HEK293 (cell line): ENCODE results near the gene KPNA2.

ENCODE experiments used
- CTCF ChIA-PET: fragments of 350-600 bp; formaldehyde crosslinking; extraction: SDS; loops from one replicate; lab custom pipeline; 2021; ENCODE audit warnings: antibody characterized with exemption; lab: Yijun Ruan, JAX
- POLR2A ChIA-PET: fragments of 300-600 bp; formaldehyde crosslinking; extraction: SDS; loops from one replicate; lab custom pipeline; 2020; ENCODE audit warnings: antibody characterized with exemption, inconsistent platforms; lab: Yijun Ruan, JAX
- H3K27ac ChIP-seq: fragments of 200-500 bp; sonication (Bioruptor generic); 2 replicates; pipeline ENCODE4 v1.5.1; 2014; ENCODE audit warnings: low read depth, low read length, control low read depth, inconsistent platforms; ENCODE audit errors: extremely low read depth
- H3K36me3 ChIP-seq, 2 experiments: fragments of 200-500 bp in 1 of 2; sonication (Bioruptor generic) in 1 of 2; 1 replicate in 1 of 2; 2 replicates in 1 of 2; pipeline ENCODE4 v1.5.1; 2014 to 2017; ENCODE audit warnings: inconsistent platforms in 2 of 2, low read length in 2 of 2; ENCODE audit not compliant: control insufficient read depth in 2 of 2, insufficient read depth in 1 of 2
- H3K4me1 ChIP-seq: fragments of 200-500 bp; sonication (Bioruptor generic); 2 replicates; pipeline ENCODE4 v1.5.1; 2014; ENCODE audit warnings: mild to moderate bottlenecking, low read length, inconsistent platforms; ENCODE audit not compliant: control insufficient read depth, insufficient read depth
- H3K4me3 ChIP-seq: 2 replicates; pipeline ENCODE4 v1.5.1; 2011; ENCODE audit warnings: low read depth, mild to moderate bottlenecking, control low read depth, low read length, moderate library complexity
- H3K9me3 ChIP-seq: fragments of 200-500 bp; sonication (Bioruptor generic); 2 replicates; pipeline ENCODE4 v1.5.1; 2014; ENCODE audit warnings: low read depth, low read length, inconsistent platforms; ENCODE audit not compliant: control insufficient read depth, insufficient read depth
- ATF2 ChIP-seq: fragments of 450-650 bp; formaldehyde crosslinking; IDR thresholded peaks from 2 replicates; pipeline ENCODE4 v1.5.1; 2016; ENCODE audit warnings: missing biosample characterization, missing genetic modification characterization, low read depth
- KLF1 ChIP-seq: fragments of 450-650 bp; formaldehyde crosslinking; IDR thresholded peaks from 2 replicates; pipeline ENCODE4 v1.5.1; 2016; ENCODE audit warnings: missing biosample characterization, missing genetic modification characterization
- KLF10 ChIP-seq: fragments of 450-650 bp; IDR thresholded peaks from 2 replicates; pipeline ENCODE4 v1.5.1; 2018; ENCODE audit warnings: missing biosample characterization, mild to moderate bottlenecking, missing genetic modification characterization
- SETDB1 ChIP-seq: IDR thresholded peaks from one replicate; pipeline ENCODE4 v1.6.1; 2017; ENCODE audit warnings: mild to moderate bottlenecking, low read length, moderate library complexity, mixed read lengths; ENCODE audit not compliant: insufficient read length
- WT1 ChIP-seq: fragments of 450-650 bp; formaldehyde crosslinking; IDR thresholded peaks from 2 replicates; pipeline ENCODE4 v1.5.1; 2016; ENCODE audit warnings: missing biosample characterization, missing genetic modification characterization
- ZBTB21 ChIP-seq: fragments of 450-650 bp; formaldehyde crosslinking; IDR thresholded peaks from 2 replicates; pipeline ENCODE4 v1.5.1; 2017; ENCODE audit warnings: missing biosample characterization, missing genetic modification characterization
- ZBTB44 ChIP-seq: fragments of 450-650 bp; IDR thresholded peaks from 2 replicates; pipeline ENCODE4 v1.5.1; 2018; ENCODE audit warnings: missing biosample characterization, mild to moderate bottlenecking, missing genetic modification characterization
- ZFP69B ChIP-seq: fragments of 450-650 bp; formaldehyde crosslinking; IDR thresholded peaks from 2 replicates; pipeline ENCODE4 v1.5.1; 2016; ENCODE audit warnings: missing biosample characterization, missing genetic modification characterization
- ZNF16 ChIP-seq: fragments of 450-650 bp; formaldehyde crosslinking; IDR thresholded peaks from 2 replicates; pipeline ENCODE4 v1.5.1; 2016; ENCODE audit warnings: low read depth, missing biosample characterization, missing genetic modification characterization
- ZNF175 ChIP-seq: fragments of 450-650 bp; formaldehyde crosslinking; IDR thresholded peaks from 2 replicates; pipeline ENCODE4 v1.5.1; 2016; ENCODE audit warnings: missing biosample characterization, missing genetic modification characterization
- ZNF184 ChIP-seq: fragments of 450-650 bp; IDR thresholded peaks from 2 replicates; pipeline ENCODE4 v1.5.1; 2018; ENCODE audit warnings: missing biosample characterization, mild to moderate bottlenecking, missing genetic modification characterization
- ZNF248 ChIP-seq: fragments of 450-650 bp; formaldehyde crosslinking; IDR thresholded peaks from 2 replicates; pipeline ENCODE4 v1.5.1; 2017; ENCODE audit warnings: missing biosample characterization, missing genetic modification characterization
- ZNF280D ChIP-seq: fragments of 450-650 bp; formaldehyde crosslinking; IDR thresholded peaks from 2 replicates; pipeline ENCODE4 v1.5.1; 2016; ENCODE audit warnings: missing biosample characterization, missing genetic modification characterization
- ZNF366 ChIP-seq: fragments of 450-650 bp; formaldehyde crosslinking; conservative IDR thresholded peaks from 2 replicates; pipeline ENCODE4 v1.5.1; 2016; ENCODE audit warnings: missing biosample characterization, missing genetic modification characterization
- ZNF433 ChIP-seq: fragments of 450-650 bp; formaldehyde crosslinking; IDR thresholded peaks from 2 replicates; pipeline ENCODE4 v1.5.1; 2016; ENCODE audit warnings: missing biosample characterization, missing genetic modification characterization, low read depth
- ZNF488 ChIP-seq: fragments of 450-650 bp; formaldehyde crosslinking; IDR thresholded peaks from 2 replicates; pipeline ENCODE4 v1.5.1; 2016; ENCODE audit warnings: missing biosample characterization, missing genetic modification characterization
- ZNF514 ChIP-seq: fragments of 450-650 bp; formaldehyde crosslinking; IDR thresholded peaks from 2 replicates; pipeline ENCODE4 v1.5.1; 2016; ENCODE audit warnings: missing biosample characterization, missing genetic modification characterization
- ZNF558 ChIP-seq: fragments of 450-650 bp; formaldehyde crosslinking; IDR thresholded peaks from 2 replicates; pipeline ENCODE4 v1.5.1; 2016; ENCODE audit warnings: missing biosample characterization, missing genetic modification characterization
- ZNF561 ChIP-seq: fragments of 450-650 bp; IDR thresholded peaks from 2 replicates; pipeline ENCODE4 v1.5.1; 2018; ENCODE audit warnings: missing biosample characterization, missing genetic modification characterization, borderline replicate concordance
- ZNF629 ChIP-seq: fragments of 450-650 bp; formaldehyde crosslinking; IDR thresholded peaks from 2 replicates; pipeline ENCODE4 v1.5.1; 2017; ENCODE audit warnings: missing biosample characterization, missing genetic modification characterization
- ZNF654 ChIP-seq: fragments of 450-650 bp; formaldehyde crosslinking; IDR thresholded peaks from 2 replicates; pipeline ENCODE4 v1.5.1; 2016; ENCODE audit warnings: low read depth, missing biosample characterization, missing genetic modification characterization
- ZNF660 ChIP-seq: fragments of 450-650 bp; IDR thresholded peaks from 2 replicates; pipeline ENCODE4 v1.5.1; 2018; ENCODE audit warnings: missing biosample characterization, mild to moderate bottlenecking, missing genetic modification characterization
- ZNF830 ChIP-seq: fragments of 450-650 bp; IDR thresholded peaks from 2 replicates; pipeline ENCODE4 v1.5.0; 2018; ENCODE audit warnings: missing biosample characterization, missing genetic modification characterization, low read depth, mild to moderate bottlenecking, moderate library complexity
- ZNF843 ChIP-seq: fragments of 450-650 bp; formaldehyde crosslinking; IDR thresholded peaks from 2 replicates; pipeline ENCODE4 v1.5.1; 2016; ENCODE audit warnings: missing biosample characterization, missing genetic modification characterization
- ZSCAN16 ChIP-seq: fragments of 450-650 bp; formaldehyde crosslinking; IDR thresholded peaks from 2 replicates; pipeline ENCODE4 v1.5.1; 2016; ENCODE audit warnings: missing biosample characterization, missing genetic modification characterization

Gene KPNA2

GRCh38 chr17:68036304-68037147, 991 bp downstream of the KPNA2 start:
- ChIA-PET CTCF (interaction anchor here (0.7 to 1.4 kb wide), 5 partner anchors 10 to 93 kb away, joined by 3 to 5 read pairs (median 4); no protein-coding TSS in a partner anchor), POLR2A (interaction anchor here (0.5 to 3.1 kb wide), 12 partner anchors 11 to 1699 kb away, joined by 3 to 40 read pairs (median 6); partner anchors contain the start of genes C17orf58 and WIPI1)
- no peaks in the 10 kb centered on the region for H3K9me3 ChIP-seq
- no peak for TF ChIP-seq ZNF830 (tag by site-specific recombination)
- no peak for TF ChIP-seq ZNF248 (tag by site-specific recombination)
- no peak for TF ChIP-seq ZNF16 (tag by site-specific recombination)
- peak; percentile 79 for TF ChIP-seq ZNF660
- 0 out of 2 replicates have a peak, but pooled peaks have one; percentile 4 for TF ChIP-seq KLF10
- TF ChIP-seq ZBTB21 (tag by site-specific recombination): peak; percentile 96
- peak; percentile 74 for TF ChIP-seq WT1 (tag by site-specific recombination)
- TF ChIP-seq ZBTB44: peak; percentile 64
- peak; percentile 91 for TF ChIP-seq ATF2 (tag by site-specific recombination)
- TF ChIP-seq ZNF654 (tag by site-specific recombination): peak; percentile 5; the same call in 1 of the 2 replicates
- peak; percentile 99 for TF ChIP-seq ZNF629 (tag by site-specific recombination)
- no peak for TF ChIP-seq ZNF843 (tag by site-specific recombination)
- TF ChIP-seq ZNF184 (tag by site-specific recombination): peak; percentile 45; the same call in 1 of the 2 replicates
- peak overlapping the region; percentile 93 for H3K27ac ChIP-seq
- peak overlapping the region; percentile 79 for H3K4me3 ChIP-seq
- peaks cover 46 to 54% of the 10 kb centered on the region in 2 experiments for H3K36me3 ChIP-seq
- peaks cover 11% of the 10 kb centered on the region; the same call in 1 of the 2 replicates for H3K4me1 ChIP-seq

- Histone ChIP-seq H3K9me3 (no peaks in the 10 kb centered on the region), H3K36me3 (peaks cover 49 to 60% of the 10 kb centered on the region in 2 experiments), H3K27ac (no peak overlapping the region), H3K4me1 (no peaks in the 10 kb centered on the region), H3K4me3 (no peak overlapping the region)
- ChIA-PET POLR2A (interaction anchor here (1.5 to 4.1 kb wide), 2 partner anchors 11 to 28 kb away, joined by 3 to 27 read pairs; partner anchors contain the start of gene KPNA2), CTCF (interaction anchor here (2.0 kb wide), 1 partner anchor 11 kb away, joined by 5 read pairs; no protein-coding TSS in a partner anchor)
- TF ChIP-seq ZNF558 (tag by site-specific recombination): no peak
- no peak for TF ChIP-seq ZSCAN16 (tag by site-specific recombination)
- no peak for TF ChIP-seq KLF1
- no peak for TF ChIP-seq SETDB1
- TF ChIP-seq ZNF514 (tag by site-specific recombination): no peak
- no peak for TF ChIP-seq ZNF280D (tag by site-specific recombination)
- no peak for TF ChIP-seq ZFP69B (tag by site-specific recombination)
- TF ChIP-seq ZNF433: no peak
- TF ChIP-seq ZNF366 (tag by site-specific recombination): no peak
- no peak for TF ChIP-seq ZNF175
- TF ChIP-seq ZNF488 (tag by site-specific recombination): no peak
- no peak for TF ChIP-seq ZNF561 (tag by site-specific recombination)
Observed at GRCh38 chr17:68047153-68047846, 11.8 kb downstream of the KPNA2 start.
